Measurements from ENCODE around the gene IL20RA. TPM values are rescaled to one million over a fixed set of nuclear protein-coding genes. Genes with fewer than 3 reads are reported as not detected.

The IL20RA gene
- total and polyA plus RNA-seq, 2 donors (not counting 3 experiments of a cell fraction or from before 2014, with no cell fraction given), result not detected

DNA sequence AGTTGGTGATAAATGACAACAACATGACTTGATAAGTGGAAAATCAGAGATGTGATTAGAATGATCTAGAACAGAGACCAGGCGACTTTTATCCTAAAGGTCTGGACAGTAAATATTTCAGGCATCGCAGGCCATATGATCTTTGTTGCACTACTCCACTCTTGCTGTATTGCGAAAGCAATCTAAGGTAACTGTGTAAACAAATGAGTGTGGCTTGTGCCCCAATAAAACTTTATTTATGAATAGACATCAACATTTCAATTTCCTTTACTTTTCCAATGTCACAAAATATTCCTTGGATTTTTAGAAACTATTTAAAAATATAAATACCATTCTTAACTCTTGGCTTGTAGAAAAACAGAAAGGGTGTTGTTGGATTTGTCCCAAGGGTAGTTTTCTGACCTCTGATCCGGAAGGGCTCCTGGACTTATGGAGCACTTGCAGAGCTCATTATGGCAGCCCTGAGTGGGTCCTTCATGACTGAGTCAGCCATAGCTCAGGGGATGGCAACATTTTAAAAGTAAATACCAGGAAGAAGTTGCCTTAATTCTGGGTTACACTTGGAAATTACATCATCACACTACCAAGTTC is 34.5 kb downstream of the IL20RA start:
- Histone ChIP-seq H3K79me2 (ENCODE audit: control insufficient read depth, insufficient read depth, low read length) (no peaks in the 10 kb centered on the region), H4K20me1 (replicated peaks; ENCODE audit: control insufficient read depth, extremely low read depth, insufficient read depth, low read length) (no peaks in the 10 kb centered on the region), H3K27ac (ENCODE audit: insufficient read depth, low read depth, low read length) (no peak overlapping the region), H3K27me3 (ENCODE audit: control insufficient read depth in 2 of 2, insufficient read depth in 2 of 2, low read length in 2 of 2) (peaks cover 3 to 18% of the 10 kb centered on the region in 2 experiments), H3K4me1 (ENCODE audit: control insufficient read depth, extremely low read depth, insufficient read depth, low read length) (no peaks in the 10 kb centered on the region), H2AFZ (ENCODE audit: low read depth, low read length) (no peak overlapping the region), H3K9ac (replicated peaks; ENCODE audit: extremely low read depth, insufficient read depth, low read length) (no peak overlapping the region), H3K9me3 (replicated peaks; ENCODE audit: control insufficient read depth, insufficient read depth, low read length) (no peaks in the 10 kb centered on the region), H3K36me3 (ENCODE audit: control insufficient read depth in 2 of 2, extremely low read depth in 1 of 2, insufficient read depth in 2 of 2, low read length in 2 of 2) (no peaks in the 10 kb centered on the region), H3K4me3 (replicated peaks in 1 of 3; ENCODE audit: insufficient read depth in 1 of 3, low read depth in 1 of 3, low read length in 3 of 3) (no peak overlapping the region), H3K9me1 (replicated peaks; ENCODE audit: control insufficient read depth, extremely low read depth, insufficient read depth, low read length) (no peaks in the 10 kb centered on the region), H3K4me2 (ENCODE audit: insufficient read depth, low read length) (no peak overlapping the region)
- DNase-seq (ENCODE audit: low read depth, low spot score) (no peak), FAIRE-seq (no peak)
- intact Hi-C loops (cut with micrococcal nuclease) (loop anchor here (5.0 kb wide), 1 partner anchor 163 kb away; no protein-coding TSS in a partner anchor), dilution Hi-C loops (cut with MboI; ENCODE audit: extremely low pct_ligation_motif_present, low sequenced_read_pairs) (no loop called here)
- TF ChIP-seq, protein P1, sequence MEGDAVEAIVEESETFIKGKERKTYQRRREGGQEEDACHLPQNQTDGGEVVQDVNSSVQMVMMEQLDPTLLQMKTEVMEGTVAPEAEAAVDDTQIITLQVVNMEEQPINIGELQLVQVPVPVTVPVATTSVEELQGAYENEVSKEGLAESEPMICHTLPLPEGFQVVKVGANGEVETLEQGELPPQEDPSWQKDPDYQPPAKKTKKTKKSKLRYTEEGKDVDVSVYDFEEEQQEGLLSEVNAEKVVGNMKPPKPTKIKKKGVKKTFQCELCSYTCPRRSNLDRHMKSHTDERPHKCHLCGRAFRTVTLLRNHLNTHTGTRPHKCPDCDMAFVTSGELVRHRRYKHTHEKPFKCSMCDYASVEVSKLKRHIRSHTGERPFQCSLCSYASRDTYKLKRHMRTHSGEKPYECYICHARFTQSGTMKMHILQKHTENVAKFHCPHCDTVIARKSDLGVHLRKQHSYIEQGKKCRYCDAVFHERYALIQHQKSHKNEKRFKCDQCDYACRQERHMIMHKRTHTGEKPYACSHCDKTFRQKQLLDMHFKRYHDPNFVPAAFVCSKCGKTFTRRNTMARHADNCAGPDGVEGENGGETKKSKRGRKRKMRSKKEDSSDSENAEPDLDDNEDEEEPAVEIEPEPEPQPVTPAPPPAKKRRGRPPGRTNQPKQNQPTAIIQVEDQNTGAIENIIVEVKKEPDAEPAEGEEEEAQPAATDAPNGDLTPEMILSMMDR (IDR thresholded peaks at IDR 0.05; ENCODE audit: extremely low read depth in 1 of 2, insufficient read depth in 1 of 2, low read depth in 1 of 2, low read length in 2 of 2), result no peak
- no peak for TF ChIP-seq POLR2AphosphoS5 (IDR thresholded peaks at IDR 0.05; ENCODE audit: insufficient read depth, low read depth, low read length)
- no peak for TF ChIP-seq MAX (IDR thresholded peaks at IDR 0.05; ENCODE audit: insufficient read depth, insufficient read length)
- no peak for TF ChIP-seq JUN (IDR thresholded peaks at IDR 0.05; ENCODE audit: borderline replicate concordance, insufficient read depth, insufficient read length, low read depth)
- no peak for TF ChIP-seq FOS (IDR thresholded peaks at IDR 0.05; ENCODE audit: borderline replicate concordance, insufficient read depth, low read length)
- no peak for TF ChIP-seq EZH2 (IDR thresholded peaks at IDR 0.05; ENCODE audit: borderline replicate concordance, low read depth, low read length, severe bottlenecking)
- no peak for TF ChIP-seq MYC (IDR thresholded peaks at IDR 0.05; ENCODE audit: low read depth, low read length)
- no peak for TF ChIP-seq POLR2A (IDR thresholded peaks at IDR 0.05; ENCODE audit: low read depth, low read length)
- TF ChIP-seq GATA2 (IDR thresholded peaks at IDR 0.05; ENCODE audit: insufficient read depth, insufficient read length, low read depth, low read length), result no peak
- POLR2A ChIA-PET, result no interaction called here
- BruUV-seq (replicated peaks), result no TSS peak
- CTCF ChIA-PET, result no interaction called here

All from endothelial cell of umbilical vein (primary cell).